Stimulated activated CD8-positive, alpha-beta memory T cell treated with anti-CD3 and anti-CD28 coated beads, Interleukin-12 subunit alpha, Interleukin-12 subunit beta, amount 100 ng/mL, for 24 hours (primary cell): ENCODE results near the gene ANO5.
"Not testable (repeated sequence)": the region's sequence is repeated elsewhere in the genome, so short reads cannot be mapped to it uniquely, and the experiment has no call there.

ENCODE experiments used
- DNase-seq: peaks from one replicate; pipeline ENCODE4 v3.0.0-alpha.2; 2020; ENCODE audit errors: extremely low read depth

Gene ANO5

GRCh38 chr11:22197139-22198005 lies 4.5 kb downstream of the ANO5 start:
- no peak for DNase-seq

- no peak for DNase-seq
These were observed 6.4 kb downstream of the ANO5 start for GRCh38 chr11:22199243-22199642.

GRCh38 chr11:22203281-22203680 lies 10.4 kb downstream of the ANO5 start:
- no peak for DNase-seq

- DNase-seq, result no peak
These were observed 14.3 kb downstream of the ANO5 start for GRCh38 chr11:22207162-22207561.

GRCh38 chr11:22208151-22208858 lies 15.4 kb downstream of the ANO5 start:
- no peak for DNase-seq

GRCh38 chr11:22216940-22217339 lies 24.1 kb downstream of the ANO5 start:
- DNase-seq, result no peak

GRCh38 chr11:22221143-22221542 lies 28.3 kb downstream of the ANO5 start:
- DNase-seq, result no peak

- no peak for DNase-seq
These were observed 32.3 kb downstream of the ANO5 start for GRCh38 chr11:22225190-22225589.

GRCh38 chr11:22234743-22235142 lies 41.9 kb downstream of the ANO5 start:
- no peak for DNase-seq

GRCh38 chr11:22244986-22245592 lies 52.2 kb downstream of the ANO5 start:
- DNase-seq, result no peak

- no peak for DNase-seq
These were observed 54.1 kb downstream of the ANO5 start for GRCh38 chr11:22246992-22247391.

- DNase-seq, result no peak
These were observed 57.0 kb downstream of the ANO5 start for GRCh38 chr11:22249871-22250270.

- no peak for DNase-seq
These were observed 64.0 kb downstream of the ANO5 start for GRCh38 chr11:22256876-22257275.

- no peak for DNase-seq
These were observed 70.7 kb downstream of the ANO5 start for GRCh38 chr11:22263613-22264012.

GRCh38 chr11:22268983-22269624 lies 76.2 kb downstream of the ANO5 start:
- DNase-seq, result not testable (repeated sequence)

GRCh38 chr11:22273781-22274180 lies 80.9 kb downstream of the ANO5 start:
- DNase-seq, result no peak

- DNase-seq, result no peak
These were observed 82.7 kb downstream of the ANO5 start for GRCh38 chr11:22275600-22275999.

- DNase-seq, result no peak
These were observed 83.7 kb downstream of the ANO5 start for GRCh38 chr11:22276535-22276934.

GRCh38 chr11:22284991-22285390 lies 92.1 kb downstream of the ANO5 start:
- DNase-seq, result not testable (repeated sequence)

- no peak for DNase-seq
These were observed 109.5 kb downstream of the ANO5 start for GRCh38 chr11:22302368-22302767.

- no peak for DNase-seq
These were observed 111.6 kb downstream of the ANO5 start for GRCh38 chr11:22304337-22304961.

GRCh38 chr11:22317656-22318055 lies 124.8 kb downstream of the ANO5 start:
- DNase-seq, result no peak
